Measurements from ENCODE around the gene RAB3IP.

RAB3IP gene

DNA sequence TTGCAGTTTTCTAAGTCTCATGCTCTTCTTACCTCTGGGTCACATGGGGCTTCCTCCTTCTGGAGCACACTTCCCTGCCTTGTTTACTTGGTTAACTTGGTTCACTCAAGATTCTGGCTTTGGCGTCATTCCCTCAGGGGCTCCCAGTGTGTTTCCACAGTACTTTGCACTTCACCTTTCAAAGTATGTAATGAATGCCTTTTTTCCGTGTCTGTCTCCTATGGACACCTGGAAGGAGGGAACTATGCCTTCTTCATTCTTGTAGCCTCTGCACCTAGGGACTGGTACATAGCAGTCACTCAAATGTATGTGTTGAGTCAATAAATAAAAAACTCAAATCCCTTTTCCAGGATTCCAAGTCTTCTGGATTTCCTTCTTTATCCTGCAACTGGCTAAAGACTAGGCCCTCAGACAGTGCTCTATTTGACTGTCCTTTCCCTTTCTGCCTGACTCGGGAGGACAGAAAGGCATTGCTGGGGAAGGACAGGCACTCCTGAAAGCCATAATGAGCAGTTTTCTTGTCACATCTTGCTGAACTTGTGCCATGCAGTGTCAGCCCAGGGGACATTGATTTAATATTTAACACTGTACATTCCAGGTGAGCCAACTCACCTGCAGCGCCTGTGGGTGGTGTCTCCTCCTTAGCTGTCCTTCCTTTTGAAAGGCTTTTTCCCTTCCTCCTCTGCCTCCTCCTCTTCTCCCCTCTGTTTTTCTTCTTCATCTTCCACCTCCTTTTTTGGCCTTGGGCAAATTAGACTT is 99.2 kb downstream of the RAB3IP start:
- Mint-ChIP-seq H3K9me3 (no peaks in the 10 kb centered on the region), H3K27ac (peak overlapping the region; percentile 26 to 67 (median 63)), H3K36me3 (ENCODE audit: low read depth) (no peaks in the 10 kb centered on the region), H3K4me3 (no peak overlapping the region), H3K27me3 (ENCODE audit: low read depth) (no peaks in the 10 kb centered on the region), H3K4me1 (peaks cover 18% of the 10 kb centered on the region)
- TF ChIP-seq, protein P1, sequence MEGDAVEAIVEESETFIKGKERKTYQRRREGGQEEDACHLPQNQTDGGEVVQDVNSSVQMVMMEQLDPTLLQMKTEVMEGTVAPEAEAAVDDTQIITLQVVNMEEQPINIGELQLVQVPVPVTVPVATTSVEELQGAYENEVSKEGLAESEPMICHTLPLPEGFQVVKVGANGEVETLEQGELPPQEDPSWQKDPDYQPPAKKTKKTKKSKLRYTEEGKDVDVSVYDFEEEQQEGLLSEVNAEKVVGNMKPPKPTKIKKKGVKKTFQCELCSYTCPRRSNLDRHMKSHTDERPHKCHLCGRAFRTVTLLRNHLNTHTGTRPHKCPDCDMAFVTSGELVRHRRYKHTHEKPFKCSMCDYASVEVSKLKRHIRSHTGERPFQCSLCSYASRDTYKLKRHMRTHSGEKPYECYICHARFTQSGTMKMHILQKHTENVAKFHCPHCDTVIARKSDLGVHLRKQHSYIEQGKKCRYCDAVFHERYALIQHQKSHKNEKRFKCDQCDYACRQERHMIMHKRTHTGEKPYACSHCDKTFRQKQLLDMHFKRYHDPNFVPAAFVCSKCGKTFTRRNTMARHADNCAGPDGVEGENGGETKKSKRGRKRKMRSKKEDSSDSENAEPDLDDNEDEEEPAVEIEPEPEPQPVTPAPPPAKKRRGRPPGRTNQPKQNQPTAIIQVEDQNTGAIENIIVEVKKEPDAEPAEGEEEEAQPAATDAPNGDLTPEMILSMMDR (IDR thresholded peaks at IDR 0.05; ENCODE audit: unreplicated experiment in 3 of 3) = no peak

DNA sequence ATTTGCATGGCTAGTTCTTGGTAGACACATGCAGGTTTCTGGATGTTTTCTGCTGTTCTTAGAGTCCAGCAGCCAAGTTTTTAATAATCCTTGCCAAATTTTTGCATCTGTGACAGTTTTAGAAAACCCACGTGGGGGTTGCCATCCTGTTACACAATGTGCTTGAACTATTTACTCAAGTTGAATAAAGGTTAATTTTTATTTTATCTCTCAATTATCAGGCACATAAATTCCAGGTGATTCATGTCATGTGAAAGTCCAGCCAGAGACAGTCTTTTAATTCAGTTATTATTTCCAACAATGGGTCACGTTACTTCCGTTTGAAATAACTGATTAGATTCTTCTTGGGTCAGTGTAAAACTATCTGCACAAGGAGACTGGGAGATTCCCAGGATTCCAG is 102.1 kb downstream of the RAB3IP start:
- Mint-ChIP-seq H3K4me1 (peaks cover 5% of the 10 kb centered on the region), H3K27ac (no peak overlapping the region), H3K9me3 (no peaks in the 10 kb centered on the region), H3K36me3 (ENCODE audit: low read depth) (no peaks in the 10 kb centered on the region), H3K4me3 (no peak overlapping the region), H3K27me3 (ENCODE audit: low read depth) (no peaks in the 10 kb centered on the region)
- TF ChIP-seq, protein P1 (IDR thresholded peaks at IDR 0.05; ENCODE audit: unreplicated experiment in 3 of 3) = no peak

DNA sequence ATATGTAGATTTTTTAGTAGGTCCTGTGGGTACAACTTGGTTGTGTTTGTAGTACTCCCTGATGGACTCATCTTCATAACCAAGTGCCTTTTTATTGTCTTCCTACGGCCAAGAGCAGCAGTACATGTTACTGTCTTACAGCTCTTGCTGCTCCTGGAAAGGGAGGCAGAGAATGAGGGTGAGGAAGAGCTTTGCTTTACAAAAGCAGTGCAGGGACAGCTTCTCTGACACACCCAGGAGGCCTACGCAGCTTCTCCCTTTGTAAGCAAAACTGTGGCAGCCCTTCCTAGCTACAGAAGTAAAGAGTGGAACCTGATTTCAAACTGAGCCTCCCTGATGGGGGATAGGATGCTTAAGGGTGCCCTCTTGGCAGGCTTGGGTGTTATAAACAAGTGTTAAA is 104.9 kb downstream of the RAB3IP start:
- no peaks in the 10 kb centered on the region for H3K27me3 Mint-ChIP-seq (ENCODE audit: low read depth)
- TF ChIP-seq, protein P1 (IDR thresholded peaks at IDR 0.05; ENCODE audit: unreplicated experiment in 3 of 3) = no peak
- no peaks in the 10 kb centered on the region for H3K9me3 Mint-ChIP-seq
- H3K4me1 Mint-ChIP-seq = no peaks in the 10 kb centered on the region
- no peaks in the 10 kb centered on the region for H3K36me3 Mint-ChIP-seq (ENCODE audit: low read depth)
- no peak overlapping the region for H3K27ac Mint-ChIP-seq
- H3K4me3 Mint-ChIP-seq = no peak overlapping the region

DNA sequence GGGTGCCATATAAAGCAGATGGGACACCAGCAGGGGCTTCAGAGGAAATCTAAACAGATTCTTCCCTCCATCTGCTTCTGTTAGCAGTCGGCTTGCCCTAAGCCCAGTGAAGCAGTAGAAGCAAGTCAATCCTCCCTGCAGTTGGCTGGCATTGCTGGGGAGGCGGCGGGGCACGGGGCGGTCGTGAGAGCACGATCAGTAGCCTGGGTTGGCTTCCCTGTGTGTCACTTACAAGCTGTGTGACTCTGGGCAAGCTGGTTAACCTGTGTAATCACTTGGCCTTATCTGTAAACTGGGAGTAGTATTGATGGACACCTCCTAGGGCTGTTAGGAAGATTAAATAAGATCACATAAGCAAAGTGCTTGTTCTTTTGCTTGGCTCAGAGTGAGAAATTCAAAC is 105.8 kb downstream of the RAB3IP start:
- H3K27me3 Mint-ChIP-seq (ENCODE audit: low read depth) = no peaks in the 10 kb centered on the region
- no peaks in the 10 kb centered on the region for H3K36me3 Mint-ChIP-seq (ENCODE audit: low read depth)
- no peaks in the 10 kb centered on the region for H3K4me1 Mint-ChIP-seq
- H3K27ac Mint-ChIP-seq = no peak overlapping the region
- no peaks in the 10 kb centered on the region for H3K9me3 Mint-ChIP-seq
- H3K4me3 Mint-ChIP-seq = no peak overlapping the region
- TF ChIP-seq, protein P1 (IDR thresholded peaks at IDR 0.05; ENCODE audit: unreplicated experiment in 3 of 3) = no peak

DNA sequence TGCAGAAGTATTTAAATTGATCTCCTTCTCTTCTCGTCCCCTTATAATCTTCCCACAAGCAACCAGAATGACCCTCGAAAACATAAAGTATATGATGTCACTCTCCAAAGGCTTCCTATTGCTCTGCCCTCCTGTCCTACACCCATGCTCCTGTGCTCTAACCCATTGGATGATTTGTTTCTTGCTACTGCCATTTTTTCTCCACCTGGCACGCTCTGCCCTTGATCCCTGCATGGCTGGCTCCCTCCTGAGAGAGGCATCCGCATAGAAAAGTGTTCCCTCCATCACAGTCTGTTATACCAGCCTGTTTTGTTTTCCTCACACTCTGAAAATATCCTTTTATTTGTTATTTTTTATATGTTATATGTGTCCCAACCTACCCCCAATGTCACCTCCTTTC is 106.2 kb downstream of the RAB3IP start:
- Mint-ChIP-seq H3K4me1 (no peaks in the 10 kb centered on the region), H3K27ac (no peak overlapping the region), H3K27me3 (ENCODE audit: low read depth) (no peaks in the 10 kb centered on the region), H3K36me3 (ENCODE audit: low read depth) (no peaks in the 10 kb centered on the region), H3K9me3 (no peaks in the 10 kb centered on the region), H3K4me3 (no peak overlapping the region)
- TF ChIP-seq, protein P1 (IDR thresholded peaks at IDR 0.05; ENCODE audit: unreplicated experiment in 3 of 3) = no peak

DNA sequence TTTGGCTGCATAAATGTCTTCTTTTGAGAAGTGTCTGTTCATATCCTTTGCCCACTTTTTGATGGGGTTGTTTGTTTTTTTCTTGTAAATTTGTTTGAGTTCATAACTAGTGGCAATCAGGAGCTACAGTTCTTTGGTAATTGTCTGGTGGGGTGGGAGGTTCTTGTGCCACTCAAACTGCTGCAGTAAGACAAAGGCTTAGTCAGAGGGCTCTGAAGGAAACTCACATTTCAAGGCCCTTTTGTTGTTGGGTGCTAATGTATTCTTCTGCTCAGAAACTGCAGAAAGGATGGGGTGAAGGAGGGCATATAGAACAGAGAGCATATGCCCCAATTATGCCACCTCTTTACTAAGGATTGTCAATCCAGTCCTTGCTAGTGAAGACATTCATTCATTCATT is 108.3 kb downstream of the RAB3IP start:
- TF ChIP-seq, protein P1 (IDR thresholded peaks at IDR 0.05; ENCODE audit: unreplicated experiment in 3 of 3) = no peak
- H3K27me3 Mint-ChIP-seq (ENCODE audit: low read depth) = peaks cover 2% of the 10 kb centered on the region
- no peaks in the 10 kb centered on the region for H3K36me3 Mint-ChIP-seq (ENCODE audit: low read depth)
- H3K4me3 Mint-ChIP-seq = no peak overlapping the region
- peaks cover 7% of the 10 kb centered on the region for H3K9me3 Mint-ChIP-seq
- no peaks in the 10 kb centered on the region for H3K4me1 Mint-ChIP-seq
- no peak overlapping the region for H3K27ac Mint-ChIP-seq

Data from nephron (organoid).